ENCODE measurements around the gene FXYD6. TPM values are rescaled to one million over a fixed set of nuclear protein-coding genes. Genes with fewer than 3 reads are reported as not detected.

Gene FXYD6
- total and polyA plus RNA-seq, 2 donors (not counting 1 experiment from before 2014, with no cell fraction given): not detected

- Histone ChIP-seq H3K9me3 (ENCODE audit: control extremely low read depth in 1 of 3, control insufficient read depth in 2 of 3, insufficient read depth in 1 of 3, low read length in 2 of 3) (no peaks in the 10 kb centered on the region), H4K20me1 (ENCODE audit: control insufficient read depth, insufficient read depth, low read length, poor library complexity, severe bottlenecking) (no peaks in the 10 kb centered on the region), H3K27ac (ENCODE audit: low read length in 2 of 2) (no peak overlapping the region), H3K9ac (ENCODE audit: low read length) (no peak overlapping the region), H3K4me3 (ENCODE audit: control extremely low read depth in 1 of 5, extremely low read depth in 1 of 5, insufficient read depth in 1 of 5, low read depth in 2 of 5, low read length in 4 of 5) (no peak overlapping the region), H3K4me2 (replicated peaks; ENCODE audit: low read depth, low read length, poor library complexity, severe bottlenecking) (no peak overlapping the region), H3K27me3 (replicated peaks in 1 of 4; ENCODE audit: control extremely low read depth in 1 of 4, control insufficient read depth in 3 of 4, insufficient read depth in 4 of 4, low read length in 3 of 4) (peaks cover 0 to under 1% (median 0%) of the 10 kb centered on the region in 4 experiments), H2AFZ (ENCODE audit: insufficient read depth, low read depth, low read length, poor library complexity, severe bottlenecking) (no peak overlapping the region), H3K79me2 (ENCODE audit: control insufficient read depth, insufficient read depth, low read length) (no peaks in the 10 kb centered on the region), H3K36me3 (replicated peaks in 1 of 2; ENCODE audit: control extremely low read depth in 1 of 2, control insufficient read depth in 1 of 2, extremely low read depth in 1 of 2, insufficient read depth in 2 of 2, low read length in 1 of 2) (no peaks in the 10 kb centered on the region), H3K4me1 (ENCODE audit: control insufficient read depth in 2 of 2, insufficient read depth in 2 of 2, low read length in 2 of 2) (peaks cover 20 to 35% of the 10 kb centered on the region in 2 donors)
- 74% methylated on average over 5 of the region's 13 CpGs for WGBS (ENCODE audit: insufficient coverage)
- no peak for DNase-seq
- H3K4me3 Mint-ChIP-seq: no peak overlapping the region
- intact Hi-C loops (cut with micrococcal nuclease): no loop called here
- ChIA-PET CTCF (interaction anchor here (0.7 kb wide), 1 partner anchor 486 kb away, joined by 3 read pairs; no protein-coding TSS in a partner anchor), POLR2A (interaction anchor here (0.6 kb wide), 1 partner anchor 140 kb away, joined by 4 read pairs; no protein-coding TSS in a partner anchor)
- no peaks in the 10 kb centered on the region for H3K9me3 Mint-ChIP-seq (ENCODE audit: insufficient read depth)
- ATAC-seq (ENCODE audit: low read depth): no peak
- TF ChIP-seq EZH2 (IDR thresholded peaks at IDR 0.05; ENCODE audit: borderline replicate concordance, insufficient read depth, low read depth, low read length, poor library complexity, severe bottlenecking): no peak
- TF ChIP-seq CTCF (IDR thresholded peaks at IDR 0.05): no peak
- no peaks in the 10 kb centered on the region for H3K27me3 Mint-ChIP-seq
- peaks cover 26% of the 10 kb centered on the region for H3K4me1 Mint-ChIP-seq
- peak overlapping the region; percentile 7 for H3K27ac Mint-ChIP-seq
Measured at GRCh38 chr11:117902001-117902845, 25.8 kb upstream of the FXYD6 start.

- ATAC-seq (ENCODE audit: low read depth) (no peak), DNase-seq (no peak)
- Mint-ChIP-seq H3K27me3 (no peaks in the 10 kb centered on the region), H3K27ac (no peak overlapping the region), H3K4me3 (no peak overlapping the region), H3K4me1 (peaks cover 25% of the 10 kb centered on the region), H3K9me3 (ENCODE audit: insufficient read depth) (no peaks in the 10 kb centered on the region)
- ChIA-PET POLR2A (interaction anchor here (0.6 kb wide), 1 partner anchor 140 kb away, joined by 4 read pairs; no protein-coding TSS in a partner anchor), CTCF (interaction anchor here (0.6 to 2.1 kb wide), 3 partner anchors 26 to 486 kb away, joined by 3 to 5 read pairs (median 3); partner anchors contain the start of gene FXYD6)
- Histone ChIP-seq H3K9ac (ENCODE audit: low read length) (no peak overlapping the region), H3K79me2 (ENCODE audit: control insufficient read depth, insufficient read depth, low read length) (no peaks in the 10 kb centered on the region), H3K9me3 (ENCODE audit: control extremely low read depth in 1 of 3, control insufficient read depth in 2 of 3, insufficient read depth in 1 of 3, low read length in 2 of 3) (no peaks in the 10 kb centered on the region), H3K27ac (ENCODE audit: low read length in 2 of 2) (no peak overlapping the region), H3K36me3 (replicated peaks in 1 of 2; ENCODE audit: control extremely low read depth in 1 of 2, control insufficient read depth in 1 of 2, extremely low read depth in 1 of 2, insufficient read depth in 2 of 2, low read length in 1 of 2) (no peaks in the 10 kb centered on the region), H3K4me1 (ENCODE audit: control insufficient read depth in 2 of 2, insufficient read depth in 2 of 2, low read length in 2 of 2) (peaks cover 20 to 35% of the 10 kb centered on the region in 2 donors), H3K27me3 (replicated peaks in 1 of 4; ENCODE audit: control extremely low read depth in 1 of 4, control insufficient read depth in 3 of 4, insufficient read depth in 4 of 4, low read length in 3 of 4) (no peaks in the 10 kb centered on the region), H4K20me1 (ENCODE audit: control insufficient read depth, insufficient read depth, low read length, poor library complexity, severe bottlenecking) (no peaks in the 10 kb centered on the region), H2AFZ (ENCODE audit: insufficient read depth, low read depth, low read length, poor library complexity, severe bottlenecking) (no peak overlapping the region), H3K4me2 (replicated peaks; ENCODE audit: low read depth, low read length, poor library complexity, severe bottlenecking) (no peak overlapping the region), H3K4me3 (ENCODE audit: control extremely low read depth in 1 of 5, extremely low read depth in 1 of 5, insufficient read depth in 1 of 5, low read depth in 2 of 5, low read length in 4 of 5) (no peak overlapping the region)
- whole genome bisulfite sequencing (ENCODE audit: insufficient coverage): 100% methylated on average over 8 of the region's 9 CpGs
- intact Hi-C loops (cut with micrococcal nuclease): no loop called here
- TF ChIP-seq EZH2 (IDR thresholded peaks at IDR 0.05; ENCODE audit: borderline replicate concordance, insufficient read depth, low read depth, low read length, poor library complexity, severe bottlenecking) (no peak), CTCF (IDR thresholded peaks at IDR 0.05) (no peak)
Measured at GRCh38 chr11:117901601-117902000, 25.1 kb upstream of the FXYD6 start.

Measured in B cell (primary cell).